HG03139 (cell line): ENCODE data around the gene ZDHHC24.

Source experiments
- ATAC-seq: cut with Tn5 transposase; IDR thresholded peaks from one replicate; pipeline ENCODE4 v1.9.1; 2021; ENCODE audit not compliant: unreplicated experiment

Gene ZDHHC24

DNA sequence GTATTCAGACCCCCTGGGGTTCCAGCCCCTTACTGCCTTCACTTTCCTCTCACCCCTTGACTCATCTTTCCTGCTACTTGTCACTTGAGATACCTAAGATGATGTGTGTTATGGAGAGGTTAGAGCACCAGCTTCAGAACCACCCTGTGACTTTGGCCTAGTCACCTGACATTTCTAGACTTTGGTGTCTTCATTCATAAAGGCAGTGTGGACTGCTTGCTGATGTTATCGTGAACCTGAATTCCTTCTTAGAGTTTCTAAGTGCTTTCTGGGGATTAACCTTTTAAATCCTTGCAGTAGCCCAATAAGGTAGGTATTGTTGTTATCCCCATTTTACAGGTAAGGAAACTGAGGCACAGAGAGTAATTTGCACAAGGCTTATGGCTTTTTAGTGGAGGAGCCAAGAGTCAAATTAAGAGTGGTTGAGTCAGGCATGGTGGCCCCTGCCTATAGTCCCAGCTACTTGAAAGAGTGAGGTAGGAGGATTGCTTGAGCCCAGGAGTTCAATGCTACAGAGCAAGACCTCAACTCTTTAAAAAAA, 40.5 kb downstream of the ZDHHC24 start:
- no peak for ATAC-seq

DNA sequence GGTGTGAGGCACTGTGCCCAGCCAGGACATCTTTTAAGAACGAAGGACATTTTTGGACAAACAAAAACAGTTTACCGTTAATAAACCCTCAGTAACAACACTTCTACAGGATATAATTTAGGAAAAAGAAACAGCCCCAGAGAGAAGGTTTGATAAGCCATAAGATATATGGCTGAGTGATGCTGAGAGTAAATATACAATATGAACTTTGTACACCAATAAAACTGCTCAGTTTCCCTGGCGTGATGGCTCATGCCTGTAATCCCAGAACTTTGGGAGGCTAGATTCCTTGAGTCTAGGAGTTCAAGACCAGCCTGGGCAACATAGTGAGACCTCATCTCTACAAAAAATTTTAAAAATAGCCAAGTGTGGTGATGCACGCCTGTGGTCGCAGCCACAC, 47.3 kb downstream of the ZDHHC24 start:
- no peak for ATAC-seq

DNA sequence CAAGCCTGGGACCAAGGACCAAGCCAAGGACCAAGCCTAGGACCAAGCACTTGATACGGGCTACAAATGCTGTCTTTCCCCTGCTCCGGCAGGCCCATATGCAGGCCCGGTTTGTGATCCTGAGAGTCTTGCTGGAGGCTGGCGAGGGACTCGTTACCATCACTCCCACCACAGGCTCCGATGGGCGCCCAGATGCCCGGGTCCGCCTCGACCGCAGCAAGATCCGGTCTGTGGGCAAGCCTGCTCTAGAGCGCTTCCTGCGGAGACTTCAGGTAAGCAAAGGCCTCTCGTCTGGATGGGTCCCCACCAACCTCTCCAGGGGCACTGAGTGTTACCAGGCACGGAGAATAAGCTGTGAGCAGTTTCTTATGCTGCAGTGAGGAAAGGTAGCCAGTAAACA, 48.6 kb downstream of the ZDHHC24 start:
- no peak for ATAC-seq

DNA sequence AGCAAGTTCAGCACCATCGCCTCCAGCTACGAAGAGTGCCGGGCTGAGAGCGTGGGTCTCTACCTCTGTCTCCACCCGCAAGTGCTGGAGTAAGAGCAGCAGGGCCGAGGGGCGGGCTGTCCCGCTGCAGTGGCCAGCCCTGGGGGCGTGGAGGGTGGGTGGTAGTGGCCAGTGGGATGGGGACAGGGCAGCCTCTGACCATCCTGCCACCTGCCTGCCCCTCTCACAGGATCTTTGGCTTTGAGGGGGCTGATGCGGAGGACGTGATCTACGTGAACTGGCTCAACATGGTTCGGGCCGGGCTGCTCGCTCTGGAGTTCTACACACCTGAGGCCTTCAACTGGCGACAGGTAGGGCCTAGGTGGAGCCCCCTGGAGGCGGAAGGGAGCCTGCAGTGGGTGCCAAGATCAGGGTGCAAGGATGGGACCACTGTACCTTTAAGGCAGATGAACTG, 50.4 kb downstream of the ZDHHC24 start:
- no peak for ATAC-seq

DNA sequence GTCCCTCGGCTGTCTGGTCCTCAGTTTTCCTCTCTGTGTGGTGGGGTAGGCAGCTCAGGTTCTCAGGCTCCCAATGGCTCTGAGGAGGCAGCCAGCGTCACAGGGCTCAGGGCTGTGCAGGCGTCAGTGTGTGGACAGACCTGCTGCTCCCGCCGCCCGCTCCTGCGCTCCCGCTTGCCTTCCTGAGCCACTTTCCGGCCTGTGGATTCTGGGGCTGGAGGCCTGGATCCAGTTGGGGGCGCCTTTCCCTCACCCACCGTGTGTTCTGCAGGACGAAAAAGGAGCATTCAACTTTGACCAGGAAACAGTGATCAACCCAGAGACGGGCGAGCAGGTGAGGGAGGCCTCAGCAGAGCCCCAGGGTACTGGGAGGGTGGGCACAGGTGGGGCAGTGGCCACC, 50.9 kb downstream of the ZDHHC24 start:
- no peak for ATAC-seq

DNA sequence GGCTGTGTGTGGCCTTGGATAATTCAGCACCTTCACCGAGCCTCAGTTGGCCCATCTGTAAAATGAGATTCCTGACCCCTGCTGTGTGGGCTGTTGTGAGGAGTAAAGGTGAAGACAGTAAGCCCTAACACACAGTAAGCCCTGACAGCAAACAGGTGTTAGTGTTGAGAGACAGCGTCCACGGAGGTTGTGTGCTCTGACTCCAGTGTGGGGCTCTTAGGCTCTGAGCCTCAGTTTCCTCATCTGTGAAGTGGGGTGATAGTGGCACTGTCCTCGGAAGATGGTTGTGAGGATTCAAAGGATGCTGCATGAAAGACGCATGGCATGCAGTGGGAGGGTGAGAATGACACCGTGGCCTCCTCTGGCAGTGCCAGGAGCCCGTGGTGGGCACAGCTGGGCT, 51.4 kb downstream of the ZDHHC24 start:
- ATAC-seq, result no peak

DNA sequence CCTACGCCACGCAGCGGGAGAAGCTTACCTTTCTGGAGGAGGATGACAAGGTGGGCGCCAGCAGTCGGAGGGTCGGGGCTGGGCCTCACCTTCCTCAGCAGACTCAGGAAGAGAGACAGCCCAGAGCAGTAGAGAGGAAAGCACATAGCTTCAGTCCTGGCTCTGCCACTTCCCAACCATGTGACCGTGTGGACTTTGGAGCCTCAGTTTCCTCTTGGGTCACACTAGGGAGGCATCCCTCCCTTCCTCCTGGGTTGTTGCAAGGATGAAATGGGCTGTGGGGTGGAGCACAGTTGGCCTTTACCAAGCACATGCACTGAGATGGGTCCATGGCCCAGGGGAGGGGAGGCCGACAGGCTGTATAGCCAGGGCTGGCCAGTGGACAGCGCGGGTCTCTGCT, 52.7 kb downstream of the ZDHHC24 start:
- no peak for ATAC-seq

DNA sequence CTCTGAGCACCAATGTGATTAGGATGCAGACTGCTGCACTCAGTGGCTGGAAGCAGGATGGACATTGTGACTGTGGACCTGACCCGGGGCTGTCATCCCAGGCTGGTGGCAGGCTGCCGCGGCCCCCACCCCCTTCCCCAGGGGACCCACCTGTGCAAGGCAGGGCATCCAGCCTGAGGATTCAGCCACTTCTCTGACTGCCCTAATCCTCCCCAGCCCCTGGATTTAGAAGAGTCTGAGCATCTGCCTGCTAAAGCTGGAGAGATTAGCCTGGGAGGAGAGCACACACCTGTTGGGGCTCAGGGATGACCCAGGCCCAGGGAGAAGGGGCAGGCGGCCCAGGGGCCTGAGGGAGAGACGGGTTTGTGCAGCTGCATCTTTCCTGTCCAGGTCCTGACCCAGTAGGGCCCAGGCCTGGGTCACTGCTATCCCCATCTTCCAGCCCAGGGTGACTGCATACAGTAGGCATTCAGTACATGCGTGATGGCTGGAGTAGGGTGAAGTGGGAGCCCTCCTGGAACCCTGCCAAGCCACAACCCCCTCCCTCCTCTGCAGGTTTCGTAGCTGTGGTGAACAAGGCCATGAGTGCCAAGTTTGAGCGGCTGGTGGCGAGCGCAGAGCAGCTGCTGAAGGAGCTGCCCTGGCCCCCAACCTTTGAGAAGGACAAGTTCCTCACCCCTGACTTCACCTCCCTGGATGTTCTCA, 53.5 kb downstream of the ZDHHC24 start:
- ATAC-seq, result no peak

DNA sequence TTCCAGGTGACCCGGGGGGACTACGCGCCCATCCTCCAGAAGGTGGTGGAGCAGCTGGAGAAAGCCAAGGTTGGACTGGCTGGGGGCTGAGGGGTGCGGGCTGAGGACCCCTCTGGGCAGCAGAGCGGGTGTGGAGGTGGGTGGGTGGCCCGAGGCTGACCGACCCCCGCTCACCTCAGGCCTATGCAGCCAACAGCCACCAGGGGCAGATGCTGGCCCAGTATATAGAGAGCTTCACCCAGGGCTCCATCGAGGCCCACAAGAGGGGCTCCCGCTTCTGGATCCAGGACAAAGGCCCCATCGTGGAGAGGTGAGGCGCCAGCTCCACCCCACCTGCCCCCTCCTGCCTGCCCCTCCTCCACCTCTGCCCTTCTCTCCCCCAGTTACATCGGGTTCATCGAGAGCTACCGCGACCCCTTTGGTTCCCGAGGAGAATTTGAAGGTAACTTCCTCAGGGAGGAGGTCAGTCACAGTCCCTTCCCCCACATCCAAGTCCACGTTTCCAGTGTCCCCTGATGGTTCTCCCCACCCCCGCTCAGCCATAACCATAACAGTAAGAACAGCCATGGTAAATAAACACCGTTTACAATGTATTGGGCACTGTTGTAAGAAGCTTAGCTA, 54.4 kb downstream of the ZDHHC24 start:
- ATAC-seq, result no peak

DNA sequence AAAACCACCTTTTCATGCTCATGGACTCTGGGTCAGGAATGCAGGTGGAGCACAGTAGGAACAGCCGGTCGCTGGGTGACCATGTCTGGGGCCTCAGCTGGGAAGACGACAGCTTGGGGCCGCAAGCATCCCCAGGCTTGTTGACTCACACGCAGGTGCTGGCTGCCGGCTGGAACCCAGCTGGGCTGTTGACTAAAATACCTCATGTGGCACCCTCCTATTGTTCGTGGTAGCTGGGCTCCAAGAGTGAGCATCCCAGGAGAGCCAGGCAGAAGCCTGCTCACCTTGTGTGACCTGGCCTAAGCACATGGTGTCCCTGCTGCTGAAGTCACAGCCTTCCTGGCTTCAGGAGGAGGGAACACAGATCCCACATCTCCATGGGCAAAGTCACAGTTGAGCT, 56.2 kb downstream of the ZDHHC24 start:
- ATAC-seq, result no peak

DNA sequence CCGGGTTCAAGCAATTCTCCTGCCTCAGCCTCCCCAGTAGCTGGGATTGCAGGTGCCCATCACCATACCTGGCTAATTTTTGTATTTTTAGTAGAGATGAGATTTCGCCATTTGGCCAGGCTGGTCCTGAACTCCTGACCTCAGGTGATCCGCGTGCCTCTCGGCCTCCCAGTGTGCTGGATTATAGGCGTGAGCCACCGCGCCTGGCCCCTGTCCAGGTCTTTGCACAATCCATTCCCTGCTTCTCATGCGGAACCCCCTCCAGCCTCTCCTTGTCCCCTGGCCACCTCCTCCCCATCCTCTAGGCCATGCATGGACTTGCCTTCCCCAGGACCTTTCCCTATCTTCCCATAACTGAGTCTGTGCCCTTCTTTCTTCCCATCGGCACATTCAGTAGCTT, 56.9 kb downstream of the ZDHHC24 start:
- ATAC-seq, result no peak

DNA sequence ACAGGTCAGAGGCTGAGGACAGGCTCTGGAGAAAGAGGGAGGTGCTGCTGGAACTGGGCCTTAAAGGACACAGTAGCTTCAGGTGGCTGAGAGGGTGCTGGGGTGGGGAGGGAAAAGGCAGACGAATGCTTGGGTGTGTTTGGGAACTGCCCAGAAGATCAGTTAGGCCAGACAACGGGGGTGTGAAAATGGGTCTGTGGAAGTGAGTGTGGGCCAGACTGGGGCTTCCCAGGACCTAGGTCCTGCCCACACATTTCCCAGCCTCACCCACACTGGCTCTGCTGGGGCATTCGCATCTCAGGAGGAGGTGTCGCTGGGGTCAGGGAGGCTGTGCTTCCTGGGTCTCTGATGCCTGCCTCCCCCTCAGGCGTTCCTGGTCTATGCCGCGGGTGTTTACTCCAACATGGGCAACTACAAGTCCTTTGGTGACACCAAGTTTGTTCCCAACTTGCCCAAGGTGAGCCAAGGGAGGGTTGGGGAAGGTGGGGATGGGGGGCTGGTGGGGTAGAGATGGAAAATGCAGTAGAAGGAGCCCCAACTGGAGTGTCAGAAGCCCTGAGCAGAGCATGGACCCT, 61.0 kb downstream of the ZDHHC24 start:
- ATAC-seq, result no peak

DNA sequence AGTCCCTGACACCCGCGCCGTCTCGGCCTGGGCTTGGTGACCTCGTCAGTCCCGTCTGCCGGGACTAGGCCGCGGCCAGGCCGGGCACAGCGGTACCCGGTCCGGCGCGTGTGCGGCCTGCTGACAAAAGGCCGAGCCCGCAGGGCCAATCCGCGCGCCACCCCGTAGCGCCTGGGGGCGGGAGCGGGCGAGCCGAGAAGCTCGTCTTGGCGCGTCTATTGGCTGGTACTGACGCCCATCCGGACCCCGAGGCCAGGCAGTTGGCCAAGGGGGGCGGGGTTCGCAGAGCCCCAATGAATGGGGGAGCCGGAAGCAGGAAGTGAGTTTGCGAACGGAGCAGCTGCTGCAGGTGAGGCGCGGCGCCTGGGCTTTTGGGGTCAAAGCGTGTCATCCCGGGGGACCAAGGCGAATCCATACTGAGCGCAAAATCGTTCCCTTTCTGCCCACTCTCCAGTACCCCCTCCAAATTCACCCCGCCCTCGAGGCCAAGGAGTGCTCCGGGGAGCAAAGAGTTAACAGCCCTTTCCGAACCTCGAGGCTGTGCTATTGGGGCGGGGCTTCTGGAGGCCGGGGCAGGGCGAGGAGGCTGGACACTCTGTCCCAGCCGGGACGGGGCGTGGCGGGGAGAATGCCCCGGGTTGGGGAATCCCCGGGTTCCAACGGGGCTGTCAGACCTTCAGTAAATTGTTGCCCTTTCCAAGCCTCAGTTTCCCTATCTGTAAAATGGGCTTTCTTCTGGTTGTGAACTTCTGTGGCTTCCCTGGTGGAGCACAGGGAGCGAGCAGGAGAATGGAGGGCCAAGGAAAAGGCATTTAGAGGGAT, 65.5 kb downstream of the ZDHHC24 start, which contains the start of gene DPP3:
DPP3 (plus strand) TSS at position 318 of the 822 bp plus-strand sequence. CDS start 1,767 bp downstream, outside the sequence.
- ATAC-seq, result peak; percentile 76

DNA sequence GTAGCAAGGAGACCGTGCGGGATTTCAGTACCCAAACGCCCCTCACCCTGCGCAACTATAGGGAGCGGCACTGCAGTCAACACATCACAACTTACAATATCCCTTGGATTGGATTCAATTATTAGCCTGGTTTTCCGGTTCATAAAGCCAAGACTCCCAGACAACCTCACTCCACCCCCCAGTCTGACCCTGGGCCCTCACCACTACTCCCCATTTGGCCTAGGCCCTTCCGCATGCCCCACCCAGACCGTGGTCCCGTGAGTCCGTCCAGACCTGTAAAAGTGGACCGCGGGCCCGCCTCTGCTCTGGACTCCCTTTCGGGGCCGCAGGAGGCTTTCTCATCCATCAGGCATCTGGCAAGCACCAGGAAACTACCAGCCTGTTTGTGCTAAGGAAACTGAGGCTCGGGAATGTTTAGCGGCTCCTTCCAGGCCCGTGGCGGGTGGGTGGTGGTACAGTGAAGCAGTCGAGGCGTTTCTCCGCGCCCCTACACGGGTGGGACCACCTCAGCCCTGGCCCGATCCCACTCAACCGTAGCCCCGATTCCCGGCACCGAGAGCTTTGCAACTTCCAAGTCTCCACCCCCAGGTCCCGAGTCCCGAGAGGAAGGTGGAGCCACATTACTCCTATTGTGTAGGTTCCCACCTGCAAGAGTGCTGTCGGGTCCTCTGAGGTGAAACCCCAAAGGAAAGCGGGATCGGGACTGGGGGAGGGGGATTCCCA, 66.3 kb downstream of the ZDHHC24 start:
- ATAC-seq, result peak; percentile 14

DNA sequence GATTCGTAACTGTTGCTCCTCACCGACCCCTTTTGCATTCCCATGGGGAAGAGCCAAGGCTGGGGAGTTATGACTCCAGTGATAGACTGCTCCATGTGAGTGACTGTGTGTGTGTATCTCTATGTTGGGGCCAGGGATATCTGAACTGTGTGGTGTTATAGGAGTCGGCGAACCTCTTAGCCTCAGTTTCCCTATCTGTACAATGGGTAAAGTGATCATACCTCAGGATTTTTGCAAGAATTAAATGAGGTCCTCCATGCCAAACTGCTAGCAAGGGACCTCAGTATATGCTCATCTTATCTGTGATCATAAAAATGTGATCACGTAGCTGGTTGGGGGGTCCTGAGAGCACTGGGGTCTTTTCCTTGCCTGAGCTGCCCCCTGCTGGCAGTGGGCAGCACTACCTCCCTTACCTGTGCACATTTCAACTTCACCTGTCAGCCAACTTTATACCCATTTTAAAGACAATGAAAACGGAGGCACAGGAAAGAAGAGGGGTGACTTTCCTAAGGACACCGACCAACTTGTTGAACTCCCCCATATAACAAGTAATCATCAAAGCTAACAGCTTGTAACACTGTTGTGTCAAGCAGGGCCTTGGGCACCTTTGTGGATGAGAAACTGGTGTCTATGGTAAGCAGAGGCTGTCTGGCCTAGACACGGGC, 67.0 kb downstream of the ZDHHC24 start:
- ATAC-seq, result no peak

DNA sequence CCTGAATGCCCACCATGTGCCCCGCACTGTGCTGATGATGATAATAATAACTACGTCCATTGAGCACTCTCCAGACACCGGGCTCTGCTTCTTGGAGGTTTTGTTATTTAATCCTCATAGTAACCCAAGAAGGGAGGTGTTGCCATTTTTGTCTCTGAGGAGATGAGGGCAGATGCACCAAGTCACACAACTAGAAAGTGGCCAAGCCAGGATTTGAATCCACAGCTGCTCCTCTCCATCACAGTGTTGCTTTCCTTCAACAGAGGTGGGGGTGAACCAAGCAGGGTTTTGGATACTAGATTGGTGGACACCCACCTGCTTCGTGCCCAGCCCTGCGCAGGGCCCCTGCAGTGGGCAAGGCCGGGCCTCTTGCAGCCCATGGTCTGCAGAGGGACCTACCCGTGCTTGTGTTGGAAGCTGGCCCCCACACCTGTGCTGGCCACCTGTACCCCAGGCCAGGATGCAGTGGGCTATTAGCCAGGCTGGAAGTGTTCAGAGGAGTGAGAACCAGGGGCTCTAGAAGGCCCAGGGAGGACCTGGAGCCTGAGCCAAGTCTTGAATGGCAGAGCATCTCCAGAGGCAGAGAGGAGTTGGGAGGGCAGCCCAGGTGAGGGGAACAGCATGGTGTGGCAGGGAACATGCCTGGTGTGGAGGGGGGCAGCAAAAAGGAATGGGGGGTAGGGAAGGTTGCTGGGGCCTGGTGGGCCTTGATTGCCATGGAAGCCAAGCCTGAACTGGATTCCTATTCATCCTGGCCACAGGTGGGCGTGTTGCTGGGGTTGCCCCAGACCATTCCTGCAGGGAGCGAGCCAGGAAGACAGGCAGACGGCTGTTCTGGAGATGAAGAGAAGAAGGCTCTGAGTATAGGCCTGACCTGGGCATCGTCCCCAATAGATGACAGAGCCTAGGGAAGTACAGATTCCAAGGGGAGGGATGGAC, 68.3 kb downstream of the ZDHHC24 start:
- no peak for ATAC-seq

DNA sequence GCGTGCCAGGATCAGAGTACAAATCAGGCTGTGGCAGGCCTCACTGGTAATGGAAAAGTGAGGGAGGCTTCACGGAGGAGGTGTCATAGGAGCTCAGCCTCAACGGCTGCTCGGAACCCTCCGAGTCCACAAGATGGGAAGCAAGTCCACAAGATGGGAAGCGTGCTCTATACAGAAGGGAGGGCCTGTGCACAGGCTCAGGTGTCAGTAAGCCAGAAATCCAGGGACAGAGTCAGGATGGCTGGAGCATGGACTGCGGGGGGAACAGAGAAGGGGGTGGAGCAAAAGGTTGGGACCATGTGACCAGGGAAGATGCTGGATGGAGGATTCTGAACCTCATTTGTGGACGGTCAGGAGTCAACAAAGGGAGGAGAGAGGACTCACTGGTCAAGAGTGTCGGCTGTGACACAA, 69.0 kb downstream of the ZDHHC24 start:
- no peak for ATAC-seq

DNA sequence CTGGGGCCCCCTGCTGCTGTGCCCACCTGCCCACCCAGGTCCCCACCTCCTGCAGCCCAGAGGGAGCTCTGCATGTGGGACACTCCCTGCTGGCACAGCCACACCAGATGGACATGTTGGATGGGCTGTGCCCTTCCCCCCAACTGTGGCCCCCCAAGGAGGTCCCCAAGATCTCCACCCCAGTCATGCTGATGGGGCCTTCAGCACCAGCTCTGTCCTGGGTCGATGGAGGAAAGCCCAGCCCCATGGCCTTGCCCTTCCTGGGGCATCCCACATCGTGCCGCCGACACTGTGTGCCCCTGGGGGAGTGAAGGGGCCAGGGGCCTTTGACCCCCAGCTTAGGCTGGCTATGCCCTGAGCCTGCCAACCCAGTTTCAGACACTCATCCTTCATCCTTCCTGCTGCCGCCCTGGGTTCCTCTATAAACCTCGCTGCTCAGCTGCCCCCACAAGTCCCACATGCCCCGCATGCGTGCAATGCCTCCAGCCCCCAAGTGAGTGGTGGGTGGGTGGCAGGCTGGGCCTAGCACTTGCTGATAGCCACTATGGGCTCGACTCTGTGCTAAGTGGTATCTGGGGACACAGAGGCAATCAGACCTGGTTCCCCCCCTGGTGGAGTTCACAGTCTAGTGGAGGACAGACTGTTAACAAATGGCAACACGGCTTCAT, 69.5 kb downstream of the ZDHHC24 start:
- no peak for ATAC-seq
